ENCODE data around the gene DENND4A. TPM values are rescaled to one million over a fixed set of nuclear protein-coding genes. Genes with fewer than 3 reads are reported as not detected.

DENND4A gene
- total RNA-seq, 4 donors from 2014 or later, result 17.7 to 34.3 (median 25.4) TPM

DNA sequence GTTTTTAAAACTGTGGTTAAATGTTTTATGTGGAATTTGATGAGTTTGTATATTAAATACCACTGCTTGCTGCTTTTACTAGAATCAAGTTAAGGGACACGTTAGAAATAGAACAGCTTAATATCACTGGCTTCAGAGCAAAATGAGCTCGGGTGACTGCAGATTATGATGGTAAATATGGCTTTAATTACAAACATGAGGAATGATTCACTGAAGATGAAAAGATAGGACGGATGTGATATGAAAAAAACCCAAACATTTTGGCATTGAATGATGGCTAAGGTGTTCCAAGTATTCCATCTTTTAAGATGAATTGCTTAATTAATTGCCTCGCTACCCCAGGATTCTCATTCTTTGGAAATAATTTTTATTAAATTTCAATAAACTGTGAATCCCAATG, 136.6 kb downstream of the DENND4A start:
- H3K27ac ChIP-seq (replicated peaks in 1 of 4), result no peak overlapping the region
- 68% methylated on average over 4 of the region's 4 CpGs for WGBS

DNA sequence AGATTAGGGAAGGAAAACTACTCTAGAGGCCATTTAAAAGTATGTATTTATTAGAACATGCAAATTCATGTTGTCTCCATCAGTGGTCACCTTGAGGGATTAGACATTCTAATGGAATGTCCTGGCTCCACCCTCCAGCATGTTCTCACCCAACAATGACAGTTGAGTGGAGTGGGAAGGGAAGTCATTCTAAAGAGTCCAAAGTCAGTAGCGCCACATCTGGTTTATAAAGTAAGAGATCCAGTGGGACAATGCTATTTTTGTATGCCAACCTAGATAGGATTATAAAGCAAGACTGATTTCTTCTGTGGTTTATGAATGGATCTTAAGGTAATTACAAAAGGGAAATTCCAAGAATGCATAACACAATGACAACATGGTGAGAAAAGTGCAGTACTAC, 137.1 kb downstream of the DENND4A start:
- Histone ChIP-seq H3K36me3 (peaks cover 12 to 68% (median 23%) of the 10 kb centered on the region in 4 donors), H3K4me3 (no peak overlapping the region), H3K27me3 (no peaks in the 10 kb centered on the region), H3K4me1 (no peaks in the 10 kb centered on the region), H3K9me3 (no peaks in the 10 kb centered on the region), H3K27ac (replicated peaks in 1 of 4) (no peak overlapping the region)
- 89% methylated on average over 1 of the region's 1 CpG for WGBS
- intact Hi-C loops (cut with DNase I), result no loop called here
- no peak for TF ChIP-seq EP300 (IDR thresholded peaks at IDR 0.05)
- no peak for TF ChIP-seq POLR2A (IDR thresholded peaks at IDR 0.05; ENCODE audit: low read depth)
- TF ChIP-seq POLR2AphosphoS5 (IDR thresholded peaks at IDR 0.05), result no peak
- TF ChIP-seq, protein P1, sequence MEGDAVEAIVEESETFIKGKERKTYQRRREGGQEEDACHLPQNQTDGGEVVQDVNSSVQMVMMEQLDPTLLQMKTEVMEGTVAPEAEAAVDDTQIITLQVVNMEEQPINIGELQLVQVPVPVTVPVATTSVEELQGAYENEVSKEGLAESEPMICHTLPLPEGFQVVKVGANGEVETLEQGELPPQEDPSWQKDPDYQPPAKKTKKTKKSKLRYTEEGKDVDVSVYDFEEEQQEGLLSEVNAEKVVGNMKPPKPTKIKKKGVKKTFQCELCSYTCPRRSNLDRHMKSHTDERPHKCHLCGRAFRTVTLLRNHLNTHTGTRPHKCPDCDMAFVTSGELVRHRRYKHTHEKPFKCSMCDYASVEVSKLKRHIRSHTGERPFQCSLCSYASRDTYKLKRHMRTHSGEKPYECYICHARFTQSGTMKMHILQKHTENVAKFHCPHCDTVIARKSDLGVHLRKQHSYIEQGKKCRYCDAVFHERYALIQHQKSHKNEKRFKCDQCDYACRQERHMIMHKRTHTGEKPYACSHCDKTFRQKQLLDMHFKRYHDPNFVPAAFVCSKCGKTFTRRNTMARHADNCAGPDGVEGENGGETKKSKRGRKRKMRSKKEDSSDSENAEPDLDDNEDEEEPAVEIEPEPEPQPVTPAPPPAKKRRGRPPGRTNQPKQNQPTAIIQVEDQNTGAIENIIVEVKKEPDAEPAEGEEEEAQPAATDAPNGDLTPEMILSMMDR (IDR thresholded peaks at IDR 0.05), result no peak
- DNase-seq (ENCODE audit: extremely low spot score), result no peak

More for the DNA sequence above, 136.6 kb downstream of the DENND4A start:
- TF ChIP-seq, protein P1 (IDR thresholded peaks at IDR 0.05), result no peak
- TF ChIP-seq POLR2AphosphoS5 (IDR thresholded peaks at IDR 0.05) (no peak), EP300 (IDR thresholded peaks at IDR 0.05) (no peak), POLR2A (IDR thresholded peaks at IDR 0.05; ENCODE audit: low read depth) (no peak)
- Histone ChIP-seq H3K9me3 (no peaks in the 10 kb centered on the region), H3K36me3 (peaks cover 12 to 72% (median 26%) of the 10 kb centered on the region in 4 donors), H3K4me1 (no peaks in the 10 kb centered on the region), H3K27me3 (no peaks in the 10 kb centered on the region), H3K4me3 (no peak overlapping the region)
- no peak for DNase-seq (ENCODE audit: extremely low spot score)
- intact Hi-C loops (cut with DNase I), result no loop called here

DNA sequence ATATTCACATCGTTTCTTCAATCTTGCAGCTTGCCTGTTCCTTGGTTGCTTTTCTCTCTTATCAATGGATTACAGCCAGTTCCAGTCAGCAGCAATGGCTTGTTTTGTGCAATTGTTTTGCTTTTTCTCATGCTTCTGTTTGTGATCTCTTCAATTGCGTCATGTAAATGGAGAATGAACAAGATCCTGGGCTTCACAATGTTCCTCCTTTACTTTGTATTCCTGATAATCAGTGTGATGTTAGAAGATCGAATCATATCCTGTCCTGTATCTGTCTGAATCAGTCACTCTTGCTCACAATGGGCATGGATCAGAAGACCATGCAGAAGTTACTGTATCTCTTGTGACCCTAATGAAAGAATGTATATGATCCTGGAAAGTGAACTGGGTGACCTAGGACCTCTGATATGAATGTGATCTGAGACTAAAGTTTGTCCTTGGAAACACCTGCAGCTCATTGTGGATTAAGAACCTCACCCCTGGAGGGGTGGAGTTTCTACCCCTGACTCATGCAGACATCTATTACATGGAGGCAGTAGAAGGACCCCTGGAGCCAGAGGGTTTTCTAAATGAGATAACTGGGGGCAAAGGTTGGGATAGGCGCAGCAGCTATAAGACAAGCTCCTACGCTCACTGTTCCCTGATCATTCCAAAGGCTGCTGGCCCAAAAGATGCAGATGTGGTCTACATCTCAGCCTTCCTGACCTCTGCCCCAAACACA, 138.1 kb downstream of the DENND4A start:
- H3K4me1 ChIP-seq, result no peaks in the 10 kb centered on the region
- intact Hi-C loops (cut with DNase I), result no loop called here
- peaks cover 12 to 60% (median 18%) of the 10 kb centered on the region in 4 donors for H3K36me3 ChIP-seq
- no peak overlapping the region for H3K4me3 ChIP-seq
- 86% methylated on average over 5 of the region's 5 CpGs for WGBS
- H3K27me3 ChIP-seq, result no peaks in the 10 kb centered on the region
- TF ChIP-seq POLR2AphosphoS5 (IDR thresholded peaks at IDR 0.05) (no peak), EP300 (IDR thresholded peaks at IDR 0.05) (no peak), POLR2A (IDR thresholded peaks at IDR 0.05; ENCODE audit: low read depth) (no peak)
- TF ChIP-seq, protein P1 (IDR thresholded peaks at IDR 0.05), result no peak
- no peak overlapping the region for H3K27ac ChIP-seq (replicated peaks in 1 of 4)
- peak; percentile 85 for DNase-seq (ENCODE audit: extremely low spot score)
- no peaks in the 10 kb centered on the region for H3K9me3 ChIP-seq

DNA sequence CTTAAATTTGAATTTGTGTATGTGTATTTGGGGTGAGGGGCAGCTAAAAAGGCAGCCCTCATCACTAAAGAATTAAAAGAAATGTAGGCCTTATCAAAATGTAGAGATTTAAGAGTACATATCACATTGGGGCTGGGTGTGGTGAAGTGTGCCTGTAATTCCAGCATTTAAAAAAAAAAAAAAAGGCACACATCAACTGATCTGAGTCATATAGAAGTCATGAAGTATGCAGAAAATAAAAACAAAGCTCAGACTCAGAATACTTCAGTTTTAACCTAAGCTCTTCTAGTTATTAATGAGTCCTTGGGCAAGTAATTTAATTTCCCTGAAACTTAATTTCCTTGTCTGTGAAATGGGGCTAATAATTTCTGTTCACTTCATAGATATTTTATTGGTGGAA, 138.8 kb downstream of the DENND4A start:
- Histone ChIP-seq H3K4me1 (no peaks in the 10 kb centered on the region), H3K27me3 (no peaks in the 10 kb centered on the region), H3K9me3 (no peaks in the 10 kb centered on the region), H3K36me3 (peaks cover 12 to 54% (median 18%) of the 10 kb centered on the region in 4 donors), H3K27ac (replicated peaks in 1 of 4) (no peak overlapping the region), H3K4me3 (no peak overlapping the region)
- DNase-seq (ENCODE audit: extremely low spot score), result no peak
- TF ChIP-seq POLR2AphosphoS5 (IDR thresholded peaks at IDR 0.05) (no peak), EP300 (IDR thresholded peaks at IDR 0.05) (no peak), POLR2A (IDR thresholded peaks at IDR 0.05; ENCODE audit: low read depth) (no peak)
- TF ChIP-seq, protein P1 (IDR thresholded peaks at IDR 0.05), result no peak
- intact Hi-C loops (cut with DNase I), result no loop called here
